ENCODE measurements around the gene RIPK1.
"Not testable (repeated sequence)": the region's sequence is repeated elsewhere in the genome, so short reads cannot be mapped to it uniquely, and the experiment has no call there.

RIPK1 gene

GRCh38 chr6:3036861-3037637 lies 31.2 kb upstream of the RIPK1 start:
- Mint-ChIP-seq H3K4me3 (no peak overlapping the region), H3K27me3 (peaks cover 4% of the 10 kb centered on the region), H3K36me3 (ENCODE audit: low read depth) (no peaks in the 10 kb centered on the region), H3K9me3 (peaks cover 8% of the 10 kb centered on the region), H3K4me1 (ENCODE audit: low read depth) (no peaks in the 10 kb centered on the region), H3K27ac (no peak overlapping the region)

GRCh38 chr6:3037638-3038365 lies 30.5 kb upstream of the RIPK1 start:
- no peak overlapping the region for H3K4me3 Mint-ChIP-seq
- no peaks in the 10 kb centered on the region for H3K4me1 Mint-ChIP-seq (ENCODE audit: low read depth)
- no peaks in the 10 kb centered on the region for H3K27me3 Mint-ChIP-seq
- H3K9me3 Mint-ChIP-seq, result peaks cover 8% of the 10 kb centered on the region
- no peaks in the 10 kb centered on the region for H3K36me3 Mint-ChIP-seq (ENCODE audit: low read depth)
- H3K27ac Mint-ChIP-seq, result no peak overlapping the region

GRCh38 chr6:3039384-3039783 lies 28.9 kb upstream of the RIPK1 start:
- Mint-ChIP-seq H3K9me3 (peaks cover 8% of the 10 kb centered on the region), H3K27me3 (no peaks in the 10 kb centered on the region), H3K4me3 (no peak overlapping the region), H3K36me3 (ENCODE audit: low read depth) (no peaks in the 10 kb centered on the region), H3K4me1 (ENCODE audit: low read depth) (no peaks in the 10 kb centered on the region), H3K27ac (no peak overlapping the region)

DNA sequence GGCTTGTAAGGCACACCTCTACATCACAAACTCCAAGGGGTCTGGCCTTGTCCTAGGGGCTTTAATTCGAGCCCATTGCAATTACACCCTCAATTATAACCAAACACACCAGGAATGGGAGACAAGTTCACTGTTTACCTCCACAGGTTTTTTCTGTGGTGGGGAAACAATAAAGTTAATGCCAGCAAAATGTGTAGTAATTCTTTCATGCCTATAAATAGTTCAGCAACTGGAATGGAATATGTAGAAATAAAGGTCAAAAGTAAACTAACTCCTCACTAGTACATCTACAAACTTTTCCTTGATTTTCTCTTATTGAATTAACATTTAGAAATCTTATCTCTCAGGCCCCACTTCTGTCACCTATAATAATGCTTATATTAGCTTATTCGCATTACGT lies 27.1 kb upstream of the RIPK1 start:
- H3K27me3 Mint-ChIP-seq, result no peaks in the 10 kb centered on the region
- no peak overlapping the region for H3K27ac Mint-ChIP-seq
- H3K9me3 Mint-ChIP-seq, result peaks cover under 1% of the 10 kb centered on the region
- no peaks in the 10 kb centered on the region for H3K4me1 Mint-ChIP-seq (ENCODE audit: low read depth)
- no peak overlapping the region for H3K4me3 Mint-ChIP-seq
- no peaks in the 10 kb centered on the region for H3K36me3 Mint-ChIP-seq (ENCODE audit: low read depth)

GRCh38 chr6:3041606-3042005 lies 26.7 kb upstream of the RIPK1 start:
- H3K27ac Mint-ChIP-seq, result no peak overlapping the region
- H3K36me3 Mint-ChIP-seq (ENCODE audit: low read depth), result no peaks in the 10 kb centered on the region
- H3K9me3 Mint-ChIP-seq, result no peaks in the 10 kb centered on the region
- H3K27me3 Mint-ChIP-seq, result no peaks in the 10 kb centered on the region
- H3K4me3 Mint-ChIP-seq, result no peak overlapping the region
- H3K4me1 Mint-ChIP-seq (ENCODE audit: low read depth), result no peaks in the 10 kb centered on the region

GRCh38 chr6:3045369-3045768 lies 22.9 kb upstream of the RIPK1 start:
- Mint-ChIP-seq H3K4me3 (no peak overlapping the region), H3K27me3 (peaks cover 7% of the 10 kb centered on the region), H3K36me3 (ENCODE audit: low read depth) (no peaks in the 10 kb centered on the region), H3K4me1 (ENCODE audit: low read depth) (no peaks in the 10 kb centered on the region), H3K27ac (no peak overlapping the region), H3K9me3 (no peaks in the 10 kb centered on the region)

DNA sequence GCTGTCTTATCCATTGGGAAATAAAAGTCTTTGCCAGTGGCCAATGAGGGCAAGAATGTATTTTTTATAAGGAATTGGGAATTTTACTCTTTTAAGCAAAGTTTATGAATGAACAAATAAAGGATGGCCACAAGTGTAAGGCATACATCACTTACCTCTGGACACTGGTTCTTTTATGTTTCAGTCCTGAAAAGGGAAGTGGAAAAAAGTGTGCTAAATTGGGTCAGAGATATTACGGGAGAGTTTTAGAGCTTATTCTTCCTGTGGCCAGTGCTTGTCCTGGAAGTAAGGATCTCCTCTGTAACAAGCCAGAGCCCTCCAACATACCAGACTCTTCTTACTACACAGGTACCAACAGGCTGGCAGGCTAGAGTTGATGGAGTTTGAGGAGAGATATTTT lies 22.5 kb upstream of the RIPK1 start:
- H3K27ac Mint-ChIP-seq, result no peak overlapping the region
- peaks cover 7% of the 10 kb centered on the region for H3K27me3 Mint-ChIP-seq
- no peaks in the 10 kb centered on the region for H3K9me3 Mint-ChIP-seq
- H3K4me3 Mint-ChIP-seq, result no peak overlapping the region
- no peaks in the 10 kb centered on the region for H3K36me3 Mint-ChIP-seq (ENCODE audit: low read depth)
- H3K4me1 Mint-ChIP-seq (ENCODE audit: low read depth), result no peaks in the 10 kb centered on the region

GRCh38 chr6:3046295-3046694 lies 22.0 kb upstream of the RIPK1 start:
- no peak overlapping the region for H3K4me3 Mint-ChIP-seq
- H3K27me3 Mint-ChIP-seq, result peaks cover 10% of the 10 kb centered on the region
- H3K27ac Mint-ChIP-seq, result no peak overlapping the region
- H3K9me3 Mint-ChIP-seq, result no peaks in the 10 kb centered on the region
- no peaks in the 10 kb centered on the region for H3K36me3 Mint-ChIP-seq (ENCODE audit: low read depth)
- no peaks in the 10 kb centered on the region for H3K4me1 Mint-ChIP-seq (ENCODE audit: low read depth)

GRCh38 chr6:3048009-3048408 lies 20.3 kb upstream of the RIPK1 start:
- not testable (repeated sequence) for H3K36me3 Mint-ChIP-seq (ENCODE audit: low read depth); H3K9me3 Mint-ChIP-seq; H3K27ac Mint-ChIP-seq; H3K27me3 Mint-ChIP-seq; H3K4me3 Mint-ChIP-seq; H3K4me1 Mint-ChIP-seq (ENCODE audit: low read depth)

GRCh38 chr6:3052481-3053230 lies 15.6 kb upstream of the RIPK1 start:
- Mint-ChIP-seq H3K4me1 (ENCODE audit: low read depth) (peaks cover 25% of the 10 kb centered on the region), H3K27ac (peak overlapping the region; percentile 76), H3K4me3 (peak overlapping the region; percentile 67), H3K9me3 (no peaks in the 10 kb centered on the region), H3K27me3 (peaks cover 10% of the 10 kb centered on the region), H3K36me3 (ENCODE audit: low read depth) (no peaks in the 10 kb centered on the region)

- Mint-ChIP-seq H3K4me3 (peak overlapping the region; percentile 67), H3K27me3 (peaks cover 10% of the 10 kb centered on the region), H3K4me1 (ENCODE audit: low read depth) (peaks cover 25% of the 10 kb centered on the region)
Measured at GRCh38 chr6:3053231-3053508, 15.1 kb upstream of the RIPK1 start.

DNA sequence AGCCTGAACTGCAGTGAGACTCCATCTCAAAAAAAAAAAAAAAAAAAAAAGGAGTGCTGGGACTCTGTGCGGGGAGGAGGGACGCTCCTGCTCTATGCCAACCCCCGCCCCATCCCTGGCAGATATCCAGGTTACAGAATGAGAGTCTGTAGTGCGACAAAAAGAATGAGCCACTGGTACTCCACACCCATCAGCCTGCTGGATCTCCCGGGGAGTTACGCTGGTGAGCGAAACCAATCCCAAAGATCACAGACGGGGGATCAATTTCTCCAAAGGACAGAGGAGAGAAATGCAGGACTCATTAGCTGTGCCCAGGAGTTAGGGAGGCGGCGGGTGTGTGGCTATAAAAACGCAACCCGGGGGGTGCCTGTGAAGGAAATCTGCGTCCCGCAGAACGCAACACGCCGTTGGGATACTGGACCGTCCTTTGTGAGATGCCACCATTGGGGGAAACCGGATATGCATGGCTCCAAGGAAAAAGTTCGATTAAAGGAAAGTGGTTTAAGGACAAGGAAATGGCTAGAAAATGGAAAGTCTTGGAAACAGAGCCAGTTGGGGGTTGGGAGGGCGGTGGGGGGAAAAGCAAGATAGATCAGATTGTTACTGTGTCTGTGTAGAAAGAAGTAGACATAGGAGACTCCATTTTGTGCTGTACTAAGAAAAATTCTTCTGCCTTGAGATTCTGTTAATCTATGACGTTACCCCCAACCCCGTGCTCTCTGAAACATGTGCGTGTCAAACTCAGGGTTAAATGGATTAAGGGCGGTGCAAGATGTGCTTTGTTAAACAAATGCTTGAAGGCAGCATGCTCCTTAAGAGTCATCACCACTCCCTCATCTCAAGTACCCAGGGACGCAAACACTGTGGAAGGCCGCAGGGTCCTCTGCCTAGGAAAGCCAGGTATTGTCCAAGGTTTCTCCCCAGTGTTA lies 13.8 kb upstream of the RIPK1 start:
- not testable (repeated sequence) for H3K9me3 Mint-ChIP-seq; H3K27ac Mint-ChIP-seq; H3K36me3 Mint-ChIP-seq (ENCODE audit: low read depth); H3K27me3 Mint-ChIP-seq
- Mint-ChIP-seq H3K4me3 (peak overlapping the region; percentile 67), H3K4me1 (ENCODE audit: low read depth) (peaks cover 33% of the 10 kb centered on the region)

More at GRCh38 chr6:3053231-3053508, 15.1 kb upstream of the RIPK1 start:
- H3K36me3 Mint-ChIP-seq (ENCODE audit: low read depth), result no peaks in the 10 kb centered on the region
- H3K27ac Mint-ChIP-seq, result peak overlapping the region; percentile 76
- no peaks in the 10 kb centered on the region for H3K9me3 Mint-ChIP-seq

- peaks cover 33% of the 10 kb centered on the region for H3K4me1 Mint-ChIP-seq (ENCODE audit: low read depth)
- not testable (repeated sequence) for H3K9me3 Mint-ChIP-seq; H3K4me3 Mint-ChIP-seq; H3K36me3 Mint-ChIP-seq (ENCODE audit: low read depth); H3K27ac Mint-ChIP-seq; H3K27me3 Mint-ChIP-seq
Measured at GRCh38 chr6:3055158-3055499, 13.2 kb upstream of the RIPK1 start.

- H3K27ac Mint-ChIP-seq, result no peak overlapping the region
- H3K4me3 Mint-ChIP-seq, result no peak overlapping the region
- H3K27me3 Mint-ChIP-seq, result no peaks in the 10 kb centered on the region
- H3K9me3 Mint-ChIP-seq, result no peaks in the 10 kb centered on the region
- H3K36me3 Mint-ChIP-seq (ENCODE audit: low read depth), result no peaks in the 10 kb centered on the region
- peaks cover 33% of the 10 kb centered on the region for H3K4me1 Mint-ChIP-seq (ENCODE audit: low read depth)
Measured at GRCh38 chr6:3057063-3057770, 11.1 kb upstream of the RIPK1 start.

Measured in stimulated activated naive CD8-positive, alpha-beta T cell treated with anti-CD3 and anti-CD28 coated beads, Interleukin-15, Interleukin-2, amounts not matched to agents 100 ng/mL and 50 ng/mL, for 24 hours (primary cell).